ENCODE results near the gene GPSM1.

GPSM1 gene

DNA sequence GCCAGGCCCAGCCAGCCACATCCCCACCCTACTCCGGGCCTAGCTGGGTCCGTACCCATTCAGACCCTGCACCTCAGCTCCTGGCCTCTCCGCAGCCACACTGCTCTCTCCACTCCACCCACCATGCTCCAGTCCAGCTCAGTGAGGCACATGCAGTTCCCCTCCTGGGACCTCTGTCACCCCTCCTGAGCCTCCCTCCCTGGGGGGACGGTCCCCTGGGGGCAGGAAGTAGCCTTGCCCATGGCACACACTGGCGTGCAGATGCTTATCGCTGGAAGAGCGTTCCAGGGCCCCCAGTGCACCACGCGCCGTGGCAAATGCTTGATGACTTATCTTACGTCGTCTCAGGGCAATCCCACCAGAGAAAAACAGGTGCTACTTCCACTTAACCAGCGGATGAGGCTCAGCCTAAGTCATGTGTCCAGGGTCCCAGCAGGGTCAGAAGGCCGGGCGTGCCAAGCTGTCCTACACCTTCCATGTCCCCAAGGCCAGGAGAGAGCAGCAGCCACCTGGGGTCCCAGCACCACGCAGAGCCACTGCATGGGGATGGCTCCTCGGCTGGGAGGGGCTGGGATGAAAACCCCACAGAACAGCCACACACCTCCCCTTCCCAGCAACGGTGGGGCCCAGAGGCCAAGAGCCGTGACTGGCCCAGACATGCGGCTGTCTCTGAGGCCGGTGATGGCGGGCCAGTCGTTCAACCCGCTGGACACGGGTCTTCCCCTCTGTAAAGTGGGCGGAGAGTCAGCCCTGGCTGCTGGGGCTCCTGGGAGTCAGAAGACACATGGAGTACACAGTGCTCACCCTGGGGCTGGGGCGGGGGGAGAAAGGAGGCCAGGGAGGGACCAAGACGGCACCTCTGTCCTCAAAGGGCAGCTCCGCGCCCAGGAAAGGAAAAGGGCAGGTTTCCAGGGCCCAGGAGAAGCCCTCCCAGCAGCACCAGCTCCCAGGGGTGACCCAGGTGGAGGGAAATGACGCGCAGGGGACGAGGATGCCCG lies 20.8 kb upstream of the GPSM1 start:
- DNase-seq = peak; percentile 51

DNA sequence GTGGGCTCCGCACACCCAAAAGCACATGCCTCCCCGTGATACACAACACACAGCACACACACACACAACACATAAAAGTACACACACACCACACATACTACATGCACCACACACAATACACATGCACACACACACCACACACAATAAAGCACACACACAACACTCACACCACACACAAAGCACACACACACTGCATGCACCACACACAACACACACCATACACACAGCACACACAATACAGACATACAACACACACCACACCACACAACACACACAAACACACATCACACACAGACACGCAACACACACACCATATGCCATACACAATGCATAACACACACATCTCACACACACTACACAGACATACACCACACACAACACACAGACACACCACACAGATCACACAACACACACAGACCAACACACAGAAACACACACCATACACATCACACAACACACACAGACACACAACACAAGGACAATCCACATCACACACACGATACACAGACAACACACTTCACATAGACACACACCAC lies 20.1 kb upstream of the GPSM1 start:
- no peak for DNase-seq

- no peak for DNase-seq
Observed at GRCh38 chr9:136308006-136308701, 19.2 kb upstream of the GPSM1 start.

DNA sequence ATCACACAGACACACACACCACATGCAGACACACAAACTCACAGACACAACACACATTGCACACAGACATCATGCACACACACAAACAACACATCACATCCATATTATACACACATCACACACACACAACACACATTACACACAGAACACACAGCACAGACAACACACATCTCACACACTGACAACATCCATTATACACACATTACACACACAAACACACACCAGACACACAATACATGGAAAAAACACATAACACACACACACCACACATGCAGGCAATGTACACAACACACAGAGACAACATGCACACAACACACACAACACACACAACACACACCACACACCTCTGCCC lies 18.7 kb upstream of the GPSM1 start:
- no peak for DNase-seq

DNA sequence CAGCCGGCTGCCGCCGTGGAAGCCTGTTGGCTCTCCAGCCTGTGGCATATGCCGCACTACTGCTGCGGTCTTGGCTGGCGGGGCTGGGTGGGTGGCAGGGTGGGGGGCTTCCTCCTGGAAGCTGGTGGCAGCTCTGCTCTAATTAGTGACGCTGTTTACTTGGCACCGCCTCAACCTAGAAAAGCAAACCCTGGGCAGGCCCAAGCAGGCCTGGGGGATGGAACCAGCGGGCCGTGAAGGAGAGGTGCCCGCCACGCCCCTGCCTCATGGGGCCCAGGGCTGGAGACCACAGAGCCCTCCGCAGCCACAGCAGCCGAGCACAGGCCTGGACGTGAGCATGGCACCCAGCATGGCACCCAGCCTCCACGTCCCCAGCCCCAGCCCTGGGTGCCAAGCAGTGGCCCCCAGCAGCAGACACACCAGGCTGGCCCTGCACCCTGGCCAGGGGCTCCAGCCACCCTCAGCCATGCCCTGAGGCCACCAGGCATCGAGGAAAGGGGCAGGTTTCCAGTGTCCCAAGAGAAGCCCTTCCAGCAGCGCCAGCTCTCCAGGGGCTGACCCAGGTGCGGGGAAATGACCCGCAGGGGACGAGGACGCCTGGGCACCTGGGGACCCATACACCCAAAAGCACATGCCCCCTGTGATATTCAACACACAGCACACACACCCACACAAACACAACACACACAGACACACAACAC lies 18.1 kb upstream of the GPSM1 start:
- peak; percentile 64 for DNase-seq

- DNase-seq = no peak
Observed at GRCh38 chr9:136309806-136310220, 17.5 kb upstream of the GPSM1 start.

DNA sequence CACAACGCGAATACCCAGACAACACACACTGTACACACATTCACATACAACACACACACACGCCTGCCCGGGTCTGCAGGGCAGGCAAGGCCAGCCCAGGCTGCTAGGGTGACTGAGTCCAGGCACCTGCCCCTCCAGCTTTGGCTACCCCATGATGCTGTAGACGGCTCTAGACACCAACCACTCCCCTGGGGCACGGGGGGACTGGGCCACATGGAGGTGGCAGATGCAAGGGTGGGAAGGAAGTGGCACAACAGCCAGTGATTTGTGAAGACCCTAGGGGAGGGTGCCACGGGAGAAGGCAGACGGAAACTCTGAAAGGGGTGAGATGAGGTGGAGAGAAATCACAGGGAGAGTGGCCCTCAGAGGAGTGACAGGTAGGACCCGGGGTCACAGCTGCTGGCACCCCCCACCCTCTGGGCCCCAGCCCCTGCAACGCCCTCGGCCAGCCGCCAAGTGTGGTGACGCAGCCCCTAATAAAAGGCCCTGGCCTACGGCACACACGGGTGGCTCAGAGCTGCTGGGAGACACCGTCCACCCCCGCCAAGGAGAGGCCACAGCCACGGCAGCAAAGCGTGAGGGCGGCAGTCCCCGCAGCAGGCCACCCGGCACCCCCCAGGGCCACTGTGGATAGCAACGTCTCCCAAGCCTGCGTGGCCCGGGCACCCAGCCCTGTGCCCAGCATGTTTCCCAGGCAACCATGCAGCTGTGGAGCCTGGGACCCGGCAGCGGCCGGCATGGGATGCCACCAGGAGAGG lies 16.9 kb upstream of the GPSM1 start:
- DNase-seq = no peak

GRCh38 chr9:136311051-136312008 lies 16.0 kb upstream of the GPSM1 start:
- no peak for DNase-seq

GRCh38 chr9:136312009-136312375 lies 15.3 kb upstream of the GPSM1 start:
- DNase-seq = no peak

DNA sequence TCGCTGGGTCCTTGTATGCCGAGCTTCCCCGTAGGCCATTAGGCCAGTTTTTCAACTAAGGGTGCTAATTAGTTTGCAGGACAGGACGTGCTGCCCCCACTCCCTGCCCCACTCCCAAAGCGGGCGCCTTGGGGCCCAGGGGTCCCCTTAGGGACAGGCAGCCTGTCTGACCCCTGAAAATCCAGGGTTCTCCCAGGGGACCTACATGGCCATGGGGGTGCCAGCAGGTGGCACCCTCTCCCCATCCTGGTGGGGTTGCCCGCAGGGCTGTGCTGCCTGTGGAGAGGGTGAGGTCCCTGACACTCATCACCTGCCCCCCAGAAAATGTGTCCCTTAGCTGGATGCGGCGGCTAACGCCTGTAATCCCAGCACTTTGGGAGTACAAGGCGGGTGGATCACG lies 14.9 kb upstream of the GPSM1 start:
- DNase-seq = no peak

DNA sequence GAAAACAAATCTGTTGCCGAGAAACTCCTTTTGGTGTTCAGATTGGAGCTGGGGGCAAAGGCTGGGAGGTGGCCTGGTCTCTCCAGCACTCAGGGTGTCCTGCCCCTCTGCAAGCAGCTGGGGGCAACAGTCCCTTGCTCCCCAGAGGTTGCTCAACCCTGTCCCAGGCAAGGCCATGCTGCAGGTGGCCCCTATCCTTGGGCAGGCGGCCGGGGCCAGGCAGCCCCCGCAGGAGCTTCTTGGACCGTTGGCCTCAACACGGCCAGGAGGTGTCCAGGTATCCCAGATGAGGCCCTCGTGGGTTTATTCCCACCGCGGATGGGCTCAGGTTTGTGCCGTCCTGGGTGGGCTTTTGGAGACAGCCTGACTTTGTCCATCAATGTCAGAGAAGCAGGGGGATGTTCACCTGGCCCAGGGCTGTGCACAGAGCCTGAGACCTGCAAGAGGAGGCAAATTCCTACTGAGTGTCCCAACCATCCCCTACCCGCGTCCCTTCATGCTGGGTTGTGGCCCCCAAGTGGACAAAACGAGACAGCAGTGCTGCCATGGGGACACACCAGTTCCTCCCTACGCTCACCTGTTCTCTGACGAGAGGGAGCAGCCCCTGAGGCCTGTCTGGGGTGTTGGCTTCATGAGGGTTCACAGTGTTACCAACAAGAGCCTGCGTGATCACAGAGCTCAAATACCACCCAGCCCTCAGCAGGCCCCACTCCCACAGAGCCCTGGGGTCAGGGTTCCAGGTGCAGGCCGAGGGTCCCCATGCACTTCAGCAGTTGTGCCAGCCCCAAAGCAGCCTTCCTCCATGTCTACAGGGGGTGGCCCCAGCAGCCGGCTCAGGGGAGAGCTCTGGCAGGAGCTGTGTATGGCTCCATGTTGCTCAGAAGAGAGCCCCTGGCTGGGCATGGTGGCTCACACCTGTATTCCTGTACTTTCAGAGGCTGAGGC lies 14.0 kb upstream of the GPSM1 start:
- DNase-seq = no peak

DNA sequence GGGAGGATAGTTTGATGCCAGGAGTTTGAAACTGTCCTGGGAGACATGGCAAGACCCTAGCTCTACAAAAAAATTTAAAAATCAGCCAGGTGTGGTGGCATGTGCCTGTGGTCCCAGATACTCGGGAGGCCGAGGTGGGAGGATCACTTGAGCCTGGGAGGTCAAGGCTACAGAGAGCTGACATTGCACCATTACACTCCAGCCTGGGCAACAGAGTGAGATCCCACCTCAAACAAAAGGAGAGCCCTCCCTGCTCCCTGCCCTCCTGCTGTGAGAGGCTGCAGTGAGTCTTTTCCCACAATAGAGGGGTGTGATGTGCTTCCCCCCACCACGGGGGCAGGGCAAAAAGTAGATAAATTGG lies 13.3 kb upstream of the GPSM1 start:
- no peak for DNase-seq

- no peak for DNase-seq
Observed at GRCh38 chr9:136314944-136315343, 12.4 kb upstream of the GPSM1 start.

DNA sequence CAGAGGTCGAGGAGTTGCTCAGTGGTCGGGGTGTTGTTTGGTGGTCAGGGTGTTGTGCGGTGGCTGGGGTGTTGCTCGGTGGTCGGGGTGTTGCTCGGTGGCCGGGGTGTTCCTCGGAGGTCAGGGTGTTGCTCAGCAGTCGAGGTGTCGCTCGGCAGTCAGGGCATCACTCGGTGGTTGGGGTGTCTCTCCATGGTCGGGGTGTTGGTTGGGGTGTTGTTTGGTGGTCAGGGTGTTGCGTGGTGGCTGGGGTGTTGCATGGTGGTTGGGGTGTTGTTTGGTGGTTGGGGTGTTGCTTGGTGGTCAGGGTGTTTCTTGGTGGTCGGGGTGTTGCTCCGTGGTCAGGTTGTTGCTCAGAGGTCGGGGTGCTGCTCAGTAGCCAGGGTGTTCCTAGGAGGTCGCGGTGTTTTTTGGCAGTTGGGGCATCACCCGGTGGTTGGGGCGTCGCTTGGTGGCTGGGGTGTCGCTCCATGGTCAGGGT lies 11.0 kb upstream of the GPSM1 start:
- DNase-seq = no peak

GRCh38 chr9:136316896-136317676 lies 10.3 kb upstream of the GPSM1 start:
- DNase-seq = no peak

- DNase-seq = no peak
Observed at GRCh38 chr9:136317695-136318094, 9.6 kb upstream of the GPSM1 start.

GRCh38 chr9:136318111-136318775 lies 9.1 kb upstream of the GPSM1 start:
- peak; percentile 63 for DNase-seq

- no peak for DNase-seq
Observed at GRCh38 chr9:136318776-136319241, 8.5 kb upstream of the GPSM1 start.
